ENCODE results near the gene NUDT22.
"Not testable (repeated sequence)": the region's sequence is repeated elsewhere in the genome, so short reads cannot be mapped to it uniquely, and the experiment has no call there.

Gene NUDT22

GRCh38 chr11:64245401-64245796 is 19.3 kb downstream of the NUDT22 start:
- TF ChIP-seq ZNF8 (CRISPR knock-in tag; IDR thresholded peaks at IDR 0.05) (no peak), ISL1 (CRISPR knock-in tag; IDR thresholded peaks at IDR 0.05) (no peak), PPARA (CRISPR knock-in tag; IDR thresholded peaks at IDR 0.05; ENCODE audit: borderline replicate concordance) (no peak), GLIS3 (CRISPR knock-in tag; IDR thresholded peaks at IDR 0.05) (no peak), ARNTL (CRISPR knock-in tag; IDR thresholded peaks at IDR 0.05; ENCODE audit: borderline replicate concordance, low read depth) (no peak), PATZ1 (CRISPR knock-in tag; IDR thresholded peaks at IDR 0.05; ENCODE audit: borderline replicate concordance) (peak; percentile 51; the same call in 1 of the 2 replicates), ZNF565 (CRISPR knock-in tag; conservative IDR thresholded peaks at IDR 0.05; ENCODE audit: low read depth) (no peak)
- ATAC-seq, result no peak

GRCh38 chr11:64245797-64246620 is 19.9 kb downstream of the NUDT22 start:
- TF ChIP-seq SNAI2 (CRISPR knock-in tag; IDR thresholded peaks at IDR 0.05) (no peak), ZNF8 (CRISPR knock-in tag; IDR thresholded peaks at IDR 0.05) (peak; percentile 9; the same call in 1 of the 2 replicates), ESRRG (CRISPR knock-in tag; IDR thresholded peaks at IDR 0.05) (no peak), PATZ1 (CRISPR knock-in tag; IDR thresholded peaks at IDR 0.05; ENCODE audit: borderline replicate concordance) (peak; percentile 7; the same call in 1 of the 2 replicates), ZNF565 (CRISPR knock-in tag; conservative IDR thresholded peaks at IDR 0.05; ENCODE audit: low read depth) (no peak), BACH2 (CRISPR knock-in tag; IDR thresholded peaks at IDR 0.05; ENCODE audit: borderline replicate concordance) (no peak), GLIS3 (CRISPR knock-in tag; IDR thresholded peaks at IDR 0.05) (no peak), POU6F1 (CRISPR knock-in tag; IDR thresholded peaks at IDR 0.05; ENCODE audit: borderline replicate concordance, low read depth) (no peak), TCF4 (CRISPR knock-in tag; IDR thresholded peaks at IDR 0.05; ENCODE audit: borderline replicate concordance) (no peak), CREB5 (CRISPR knock-in tag; IDR thresholded peaks at IDR 0.05; ENCODE audit: low read depth) (no peak)
- ATAC-seq, result peak; percentile 1; the same call in 2 of the 3 replicates

- not testable (repeated sequence) for ATAC-seq
These were observed 20.5 kb downstream of the NUDT22 start for GRCh38 chr11:64246621-64246870.

- no peak for TF ChIP-seq ZFP30 (CRISPR knock-in tag; IDR thresholded peaks at IDR 0.05)
- peak; percentile 11; the same call in 1 of the 2 replicates for TF ChIP-seq ZNF70 (CRISPR knock-in tag; IDR thresholded peaks at IDR 0.05)
- TF ChIP-seq ZC3H10 (CRISPR knock-in tag; IDR thresholded peaks at IDR 0.05), result no peak
- TF ChIP-seq ZNF565 (CRISPR knock-in tag; conservative IDR thresholded peaks at IDR 0.05; ENCODE audit: low read depth), result no peak
- TF ChIP-seq TSHZ2 (CRISPR knock-in tag; IDR thresholded peaks at IDR 0.05), result 0 out of 2 replicates have a peak, but pooled peaks have one; percentile 29
- ATAC-seq, result peak; percentile 77
These were observed 21.0 kb downstream of the NUDT22 start, which contains the start of gene PPP1R14B for GRCh38 chr11:64246871-64247728. PPP1R14B (minus strand) TSS chr11:64246943; CDS start chr11:64246673, 270 bp downstream.

All from SK-N-SH treated with all-trans-retinoic acid at 6 μM for 48 hours (cell line).